Activated naive CD4-positive, alpha-beta T cell treated with Interleukin-2 at 50 U/mL for 16 hours (primary cell): Measurements from ENCODE around the gene CSTB.
"Not testable (repeated sequence)": the region's sequence is repeated elsewhere in the genome, so short reads cannot be mapped to it uniquely, and the experiment has no call there.

Experiments used
- DNase-seq: peaks from one replicate; pipeline ENCODE4 v3.0.0-alpha.2; 2020

Gene CSTB, protein sequence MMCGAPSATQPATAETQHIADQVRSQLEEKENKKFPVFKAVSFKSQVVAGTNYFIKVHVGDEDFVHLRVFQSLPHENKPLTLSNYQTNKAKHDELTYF

DNA sequence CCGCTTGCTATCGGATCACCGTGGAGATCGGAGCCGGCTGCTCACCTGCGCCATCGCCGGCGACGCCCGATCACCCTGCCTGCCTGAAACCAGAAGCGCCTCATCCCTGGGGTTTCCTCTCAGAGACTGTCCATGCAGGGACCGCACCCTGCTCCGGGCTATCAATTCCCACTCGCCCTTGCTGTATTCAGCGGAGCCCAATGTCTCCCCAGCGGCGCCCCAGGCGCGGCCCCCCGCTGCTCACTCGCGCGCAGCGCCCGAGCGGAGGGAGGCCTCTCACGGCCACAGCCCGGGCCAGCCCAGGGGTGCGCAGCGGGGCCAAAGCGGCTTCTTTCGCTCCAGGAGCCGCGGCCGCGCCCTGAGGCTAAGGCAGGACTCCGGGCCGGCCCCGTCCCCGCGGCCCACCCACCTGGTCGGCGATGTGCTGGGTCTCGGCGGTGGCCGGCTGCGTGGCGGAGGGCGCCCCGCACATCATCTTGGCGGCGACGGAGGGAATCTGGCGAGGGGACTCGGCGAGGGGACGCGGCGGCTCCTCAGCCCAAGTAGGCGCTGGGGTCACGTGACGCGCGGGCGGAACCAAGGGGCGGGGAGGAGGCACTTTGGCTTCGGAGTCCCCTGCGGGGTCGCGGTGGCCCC lies at the start of gene CSTB:
CSTB (minus strand) TSS at position 514 of the 636 bp plus-strand sequence; CDS start at position 475, 39 bp downstream.
- peak; percentile 86 for DNase-seq

DNA sequence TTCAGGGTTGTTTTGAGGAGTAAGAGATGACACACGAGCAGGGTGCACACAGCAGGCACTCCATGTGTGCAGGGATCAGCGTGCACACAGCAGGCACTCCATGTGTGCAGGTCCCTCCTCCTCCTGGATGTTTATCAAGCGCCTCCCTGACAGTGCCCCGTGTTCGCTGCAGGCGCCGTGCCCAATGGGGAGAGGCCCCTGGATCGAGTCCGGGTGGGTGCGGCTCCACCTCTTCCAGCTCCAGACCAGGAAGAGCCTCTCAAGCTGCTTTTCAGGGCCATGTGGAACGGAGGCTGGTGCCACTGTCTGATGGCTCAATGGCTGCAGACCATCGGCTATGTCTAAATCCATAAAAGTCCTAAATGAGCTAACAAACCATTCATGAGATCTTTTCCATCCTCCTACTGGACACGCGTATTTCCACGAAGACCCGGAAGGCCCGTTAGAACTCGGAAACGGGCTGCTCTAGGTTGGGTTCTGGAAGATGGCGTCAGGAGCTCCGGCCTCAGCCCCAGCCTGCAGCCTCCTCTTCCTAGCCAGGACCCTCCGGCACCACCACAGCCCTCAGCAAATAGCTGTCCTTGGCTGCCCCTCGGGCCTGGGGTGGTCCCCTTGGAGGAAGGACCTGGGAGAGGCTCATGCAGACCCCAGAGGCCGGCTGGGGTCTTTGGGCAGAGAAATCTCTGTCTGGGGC lies 49.3 kb upstream of the CSTB start:
- DNase-seq: no peak

- DNase-seq: no peak
These were observed 48.5 kb upstream of the CSTB start for GRCh38 chr21:43824333-43825241.

- not testable (repeated sequence) for DNase-seq
These were observed 46.6 kb upstream of the CSTB start for GRCh38 chr21:43822741-43823140.

GRCh38 chr21:43822166-43822565 lies 46.1 kb upstream of the CSTB start:
- DNase-seq: not testable (repeated sequence)

DNA sequence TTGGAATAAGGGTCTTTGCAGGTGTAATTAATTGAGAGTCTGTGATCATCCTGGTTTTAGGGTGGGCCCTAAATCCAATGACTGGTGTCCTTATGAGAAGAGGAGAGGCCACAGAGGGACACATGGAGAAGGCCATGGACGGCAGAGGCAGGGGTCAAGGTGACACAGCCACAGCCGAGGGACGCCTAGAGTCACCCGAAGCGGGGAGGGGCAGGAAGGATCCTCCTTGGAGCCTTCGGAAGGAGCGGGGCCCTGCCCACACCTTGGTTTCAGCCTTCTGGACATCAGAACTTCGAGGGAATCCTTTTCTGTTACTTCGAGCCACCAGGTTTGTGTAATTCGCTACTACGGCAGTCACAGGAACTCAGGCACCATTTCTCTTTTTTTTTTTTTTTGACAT lies 44.4 kb upstream of the CSTB start:
- DNase-seq: no peak

GRCh38 chr21:43819511-43820405 lies 43.6 kb upstream of the CSTB start:
- DNase-seq: no peak

GRCh38 chr21:43818685-43819084 lies 42.6 kb upstream of the CSTB start:
- DNase-seq: no peak

- DNase-seq: no peak
These were observed 41.3 kb upstream of the CSTB start for GRCh38 chr21:43817157-43818086.

- no peak for DNase-seq
These were observed 40.5 kb upstream of the CSTB start for GRCh38 chr21:43816611-43817071.

DNA sequence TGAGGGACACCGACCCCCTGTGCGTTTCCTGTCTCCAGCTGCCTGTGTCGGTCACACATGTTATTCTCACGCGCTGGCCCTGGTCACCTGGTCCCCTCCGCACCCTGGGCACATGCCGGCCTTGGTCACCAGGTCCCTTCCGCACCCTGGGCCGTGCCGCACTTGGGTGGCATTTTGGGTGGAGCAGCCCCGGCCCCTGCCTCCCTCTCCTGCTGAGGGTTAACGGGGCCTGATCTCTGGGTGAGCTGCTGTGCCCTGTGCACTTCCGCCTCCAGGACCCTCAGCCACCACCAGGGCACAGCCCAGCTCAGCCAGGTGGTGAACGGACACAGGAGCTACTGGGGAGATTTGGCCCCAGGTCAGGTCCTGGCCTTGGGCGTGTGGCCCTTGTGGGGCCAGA lies 39.9 kb upstream of the CSTB start:
- DNase-seq: no peak

GRCh38 chr21:43815107-43815613 lies 39.1 kb upstream of the CSTB start:
- no peak for DNase-seq

DNA sequence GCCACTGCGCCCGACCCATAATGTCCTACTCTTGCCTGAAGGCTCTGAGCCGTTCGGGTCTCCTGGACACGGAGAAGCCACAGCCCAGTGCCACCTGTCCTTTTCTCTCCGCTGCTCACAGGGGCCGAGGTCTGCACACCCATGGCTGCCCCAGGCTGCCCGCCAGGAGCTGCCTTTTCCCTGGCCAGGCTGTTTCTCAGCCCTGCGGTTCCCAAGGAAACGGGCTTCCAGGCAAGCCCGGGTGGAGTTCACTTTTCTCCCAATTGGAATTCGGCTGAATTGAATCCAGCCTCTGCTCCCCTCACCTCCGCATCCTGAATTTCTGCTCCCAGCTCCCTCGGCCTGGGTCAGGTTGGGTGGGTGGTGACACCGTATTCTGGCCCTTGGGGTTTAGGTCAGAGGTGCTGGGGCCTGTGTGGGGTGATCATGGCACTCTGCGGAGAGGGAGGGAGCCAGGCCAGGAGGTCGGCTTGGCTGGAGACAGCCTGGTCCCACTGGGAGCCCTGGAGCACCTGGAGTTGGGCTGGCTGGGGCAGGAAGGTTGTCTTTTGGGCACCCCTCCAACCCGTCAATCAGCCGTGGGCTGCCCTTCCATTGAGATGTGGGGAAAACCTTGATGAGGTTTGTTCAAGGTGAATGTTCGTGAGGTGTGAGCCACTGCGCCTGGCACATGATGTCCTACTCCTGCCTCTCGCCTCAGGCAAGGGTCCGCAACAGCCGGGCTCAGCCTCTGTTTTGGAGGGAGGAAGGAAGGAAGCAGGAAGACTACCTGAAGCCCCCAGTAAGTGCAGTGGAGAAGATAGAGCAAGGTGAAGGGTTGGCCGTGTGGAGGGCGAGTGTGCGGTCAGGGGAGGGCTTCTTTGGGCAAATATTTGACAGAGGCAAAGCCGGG lies 38.4 kb upstream of the CSTB start:
- no peak for DNase-seq

GRCh38 chr21:43813656-43813980 lies 37.5 kb upstream of the CSTB start:
- no peak for DNase-seq

DNA sequence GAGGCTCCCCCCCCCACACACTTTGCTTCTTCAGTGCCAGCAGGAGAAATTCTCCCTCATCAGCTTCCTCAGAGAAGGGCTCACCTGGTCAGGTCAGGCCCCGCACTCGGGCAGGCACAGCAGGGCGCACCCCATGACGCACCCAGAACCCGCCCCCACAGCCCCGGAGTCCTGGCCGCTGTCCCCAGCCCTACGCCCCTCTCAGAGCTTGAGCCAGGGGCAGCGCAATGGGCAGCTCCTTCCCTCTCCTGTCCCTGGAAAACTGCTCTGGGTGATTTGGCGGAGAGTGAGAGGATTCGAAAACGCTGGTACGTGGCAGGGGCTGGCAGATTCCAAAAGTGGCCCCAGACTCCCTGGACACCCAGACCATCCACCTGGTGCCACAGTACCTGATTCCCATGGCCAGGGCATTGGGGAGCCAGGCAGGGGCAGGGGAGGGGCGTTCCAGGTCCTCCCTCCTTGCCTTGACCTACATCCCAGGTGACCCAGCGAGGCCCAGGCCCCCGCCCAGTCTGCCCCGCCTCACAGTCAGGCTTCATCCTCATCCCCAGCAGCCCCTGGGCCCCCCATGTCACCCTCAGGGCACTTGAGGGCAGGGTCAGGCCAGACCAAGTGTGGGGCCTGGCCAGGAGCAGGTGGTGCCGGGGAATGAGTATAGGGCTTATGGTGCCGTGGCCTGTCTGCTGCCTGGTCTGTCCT lies 37.0 kb upstream of the CSTB start:
- no peak for DNase-seq

DNA sequence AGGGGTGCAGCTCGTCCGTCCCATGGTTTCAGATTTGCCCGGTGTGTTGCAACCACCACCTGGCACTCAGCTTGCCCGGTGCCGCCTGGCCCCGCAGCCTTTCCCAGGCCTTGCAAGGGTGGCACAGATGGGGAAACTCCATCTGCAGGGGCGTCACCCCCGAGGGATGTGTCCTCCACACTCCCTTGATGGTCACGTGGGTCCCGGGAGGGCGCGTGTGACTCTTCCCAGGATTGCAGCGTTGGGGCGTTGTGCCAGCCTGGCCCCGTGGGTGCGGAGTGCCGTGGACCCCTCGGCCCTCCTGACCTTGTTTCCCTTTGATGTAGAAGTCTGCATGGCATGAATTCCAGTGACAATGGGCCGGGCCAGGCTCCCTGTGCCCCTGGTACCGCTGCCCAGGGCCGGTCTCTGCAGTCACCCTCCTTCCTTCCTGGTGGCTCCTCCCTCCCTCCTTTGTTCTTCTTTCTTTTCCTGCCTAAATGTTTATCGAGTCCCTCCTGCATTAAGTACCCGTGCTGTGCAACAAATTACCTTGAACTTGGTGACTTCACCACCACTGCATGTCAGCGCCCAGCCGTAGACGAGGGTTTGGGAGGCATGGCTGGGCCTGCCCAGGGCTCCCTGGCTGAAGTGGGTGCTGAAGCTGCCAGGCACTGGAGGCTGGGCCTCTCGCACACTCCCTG lies 36.2 kb upstream of the CSTB start:
- no peak for DNase-seq

- DNase-seq: no peak
These were observed 35.4 kb upstream of the CSTB start for GRCh38 chr21:43811262-43812105.
